Activated T-cell treated with anti-CD3 and anti-CD28 coated beads for 24 hours (primary cell): ENCODE data around the gene EXT2.

Experiments
- DNase-seq: peaks from one replicate; pipeline ENCODE4 v3.0.0-alpha.2; 2020; ENCODE audit warnings: low read depth

Gene EXT2

GRCh38 chr11:44203270-44204043, 108.0 kb downstream of the EXT2 start:
- no peak for DNase-seq

GRCh38 chr11:44205352-44205751, 109.9 kb downstream of the EXT2 start:
- DNase-seq: no peak

GRCh38 chr11:44205836-44206235, 110.4 kb downstream of the EXT2 start:
- no peak for DNase-seq

- DNase-seq: no peak
These were observed 111.8 kb downstream of the EXT2 start for GRCh38 chr11:44207292-44207691.

- DNase-seq: no peak
These were observed 113.6 kb downstream of the EXT2 start for GRCh38 chr11:44208976-44209603.

GRCh38 chr11:44212128-44212527, 116.7 kb downstream of the EXT2 start:
- DNase-seq: no peak

- no peak for DNase-seq
These were observed 117.7 kb downstream of the EXT2 start for GRCh38 chr11:44213148-44213547.

- no peak for DNase-seq
These were observed 122.0 kb downstream of the EXT2 start for GRCh38 chr11:44217432-44217831.

GRCh38 chr11:44219830-44220796, 124.6 kb downstream of the EXT2 start:
- no peak for DNase-seq

- no peak for DNase-seq
These were observed 126.0 kb downstream of the EXT2 start for GRCh38 chr11:44221456-44221855.

GRCh38 chr11:44221992-44222391, 126.5 kb downstream of the EXT2 start:
- DNase-seq: no peak

GRCh38 chr11:44223238-44223637, 127.8 kb downstream of the EXT2 start:
- DNase-seq: no peak

GRCh38 chr11:44224867-44225501, 129.5 kb downstream of the EXT2 start:
- DNase-seq: no peak

- no peak for DNase-seq
These were observed 131.0 kb downstream of the EXT2 start for GRCh38 chr11:44226490-44226889.

- no peak for DNase-seq
These were observed 131.5 kb downstream of the EXT2 start for GRCh38 chr11:44226945-44227344.

- no peak for DNase-seq
These were observed 132.9 kb downstream of the EXT2 start for GRCh38 chr11:44228379-44228778.

- no peak for DNase-seq
These were observed 133.6 kb downstream of the EXT2 start for GRCh38 chr11:44229098-44229497.

GRCh38 chr11:44229624-44230023, 134.1 kb downstream of the EXT2 start:
- DNase-seq: no peak

- no peak for DNase-seq
These were observed 140.3 kb downstream of the EXT2 start for GRCh38 chr11:44235765-44236201.

- no peak for DNase-seq
These were observed 140.8 kb downstream of the EXT2 start for GRCh38 chr11:44236296-44236695.

GRCh38 chr11:44237156-44237555, 141.7 kb downstream of the EXT2 start:
- DNase-seq: no peak

GRCh38 chr11:44241851-44242250, 146.4 kb downstream of the EXT2 start:
- DNase-seq: no peak
